ENCODE measurements around the gene DCXR. TPM values are rescaled to one million over a fixed set of nuclear protein-coding genes. Genes with fewer than 3 reads are reported as not detected.

DCXR gene
- total and polyA plus RNA-seq, 2 of the 13 experiments (the other 11 are each of a cell fraction or from before 2014, with no cell fraction given), result 287 to 311 TPM

- TF ChIP-seq ZNF263 (CRISPR knock-in tag; IDR thresholded peaks at IDR 0.05) (peak; percentile 70), HNRNPH1 (optimal IDR thresholded peaks at IDR 0.05; ENCODE audit: low read depth, low read length) (peak; percentile 81), TAF15 (IDR thresholded peaks at IDR 0.05; ENCODE audit: low read depth, low read length, poor library complexity, severe bottlenecking) (no peak), ZSCAN31 (CRISPR knock-in tag; IDR thresholded peaks at IDR 0.05; ENCODE audit: low read depth) (no peak; the same call in none of the 2 replicates), ZNF234 (CRISPR knock-in tag; conservative IDR thresholded peaks at IDR 0.05) (peak; percentile 93; the same call in 1 of the 2 replicates), DMTF1 (CRISPR knock-in tag; IDR thresholded peaks at IDR 0.05) (peak; percentile 86; the same call in 1 of the 2 replicates), HIC2 (CRISPR knock-in tag; IDR thresholded peaks at IDR 0.05; ENCODE audit: low read depth) (peak; percentile 74), ARNT2 (CRISPR knock-in tag; IDR thresholded peaks at IDR 0.05; ENCODE audit: low read depth) (peak; percentile 97), AGO2 (optimal IDR thresholded peaks at IDR 0.05; ENCODE audit: low read depth, low read length) (peak; percentile 99), IKZF4 (CRISPR knock-in tag; IDR thresholded peaks at IDR 0.05; ENCODE audit: borderline replicate concordance, low read depth, not compliant biosample characterization) (peak; percentile 97), NR3C1 (CRISPR knock-in tag; IDR thresholded peaks at IDR 0.05) (no peak), ZMAT5 (CRISPR knock-in tag; IDR thresholded peaks at IDR 0.05; ENCODE audit: borderline replicate concordance, low read depth) (peak; percentile 90; the same call in 1 of the 2 replicates), ZNF30 (CRISPR knock-in tag; IDR thresholded peaks at IDR 0.05) (no peak; the same call in 1 of the 2 replicates), ZBTB7A (CRISPR knock-in tag; IDR thresholded peaks at IDR 0.05) (peak; percentile 100), ZNF207 (IDR thresholded peaks at IDR 0.05; ENCODE audit: borderline replicate concordance) (no peak), MYPOP (CRISPR knock-in tag; IDR thresholded peaks at IDR 0.05) (peak; percentile 87), ZNF775 (CRISPR knock-in tag; IDR thresholded peaks at IDR 0.05; ENCODE audit: borderline replicate concordance) (peak; percentile 95), ZNF333 (CRISPR knock-in tag; IDR thresholded peaks at IDR 0.05; ENCODE audit: borderline replicate concordance) (0 out of 2 replicates have a peak, but pooled peaks have one; percentile 95), ZNF576 (CRISPR knock-in tag; IDR thresholded peaks at IDR 0.05) (peak; percentile 97), ZMAT3 (CRISPR knock-in tag; conservative IDR thresholded peaks at IDR 0.05) (peak; percentile 99)
Measured at GRCh38 chr17:81992306-81993102, 45.0 kb downstream of the DCXR start (continued).
